ENCODE results near the gene F2RL1.

- TF ChIP-seq EZH2 (IDR thresholded peaks at IDR 0.05; ENCODE audit: insufficient read depth, poor library complexity, severe bottlenecking) (no peak), EZH2phosphoT487 (IDR thresholded peaks at IDR 0.05; ENCODE audit: insufficient read depth, low read depth) (no peak)
These were observed 30.8 kb downstream of the F2RL1 start, which contains the start of gene S100Z for GRCh38 chr5:76849419-76850291.
